HepG2 (cell line): ENCODE results near the gene NRSN2. TPM values are rescaled to one million over a fixed set of nuclear protein-coding genes. Genes with fewer than 3 reads are reported as not detected.

Experiments used
- AKNA ChIP-seq: sonication (generic); formaldehyde crosslinking; IDR thresholded peaks from 2 replicates; pipeline ENCODE4 v1.4.0; 2020; ENCODE audit warnings: missing genetic modification reagents, borderline replicate concordance
- GMEB2 ChIP-seq: IDR thresholded peaks from 2 replicates; pipeline ENCODE4 v1.6.1; 2016; ENCODE audit warnings: missing biosample characterization, missing genetic modification reagents, low read depth
- KAT7 ChIP-seq: IDR thresholded peaks from 2 replicates; pipeline ENCODE4 v1.6.1; 2018; ENCODE audit warnings: borderline replicate concordance, missing compliant biosample characterization
- NFIC ChIP-seq: IDR thresholded peaks from 2 replicates; pipeline ENCODE4 v1.6.1; 2012; ENCODE audit warnings: mild to moderate bottlenecking, low read length, inconsistent platforms
- RBAK ChIP-seq: sonication (generic); formaldehyde crosslinking; IDR thresholded peaks from 2 replicates; pipeline ENCODE4 v1.5.1; 2020; ENCODE audit warnings: mild to moderate bottlenecking, missing genetic modification reagents
- ZBTB26 ChIP-seq: IDR thresholded peaks from 2 replicates; pipeline ENCODE4 v1.6.1; 2016; ENCODE audit warnings: missing compliant biosample characterization, missing genetic modification reagents, borderline replicate concordance
- ZFYVE20 ChIP-seq: sonication (generic); formaldehyde crosslinking; IDR thresholded peaks from 2 replicates; pipeline ENCODE4 v1.8.0; 2023; ENCODE audit warnings: low read depth, mild to moderate bottlenecking, moderate library complexity, missing genetic modification reagents, borderline replicate concordance
- ZHX1 ChIP-seq: sonication (generic); formaldehyde crosslinking; IDR thresholded peaks from 2 replicates; pipeline ENCODE4 v1.8.1; 2022; ENCODE audit warnings: low read depth, mild to moderate bottlenecking, missing genetic modification reagents
- ZNF235 ChIP-seq: sonication (generic); formaldehyde crosslinking; IDR thresholded peaks from 2 replicates; pipeline ENCODE4 v1.8.1; 2023; ENCODE audit warnings: mild to moderate bottlenecking, missing genetic modification reagents, borderline replicate concordance
- ZNF292 ChIP-seq: sonication (generic); formaldehyde crosslinking; IDR thresholded peaks from 2 replicates; pipeline ENCODE4 v1.8.1; 2022; ENCODE audit warnings: mild to moderate bottlenecking, low read depth, missing genetic modification reagents, borderline replicate concordance
- ZNF296 ChIP-seq: sonication (generic); formaldehyde crosslinking; conservative IDR thresholded peaks from 2 replicates; pipeline ENCODE4 v1.5.0; 2020; ENCODE audit warnings: mild to moderate bottlenecking, missing genetic modification reagents
- ZNF619 ChIP-seq: sonication (generic); formaldehyde crosslinking; IDR thresholded peaks from 2 replicates; pipeline ENCODE4 v1.4.0; 2020; ENCODE audit warnings: mild to moderate bottlenecking, missing genetic modification reagents
- ZNF879 ChIP-seq: sonication (generic); formaldehyde crosslinking; IDR thresholded peaks from 2 replicates; pipeline ENCODE4 v1.8.1; 2023; ENCODE audit warnings: missing genetic modification reagents
- ZNF883 ChIP-seq: sonication (generic); formaldehyde crosslinking; IDR thresholded peaks from 2 replicates; pipeline ENCODE4 v1.5.1; 2020; ENCODE audit warnings: mild to moderate bottlenecking, missing genetic modification reagents; ENCODE audit errors: not compliant biosample characterization
- polyA plus RNA-seq, 8 experiments: library from polyadenylated mRNA; depleted of rRNA in 3 of 8; stranded (reverse) in 7 of 8; unstranded in 1 of 8; fragments of >200 nt; fragmentation: Illumina TruSeq in 4 of 8; extraction: Trizol in 4 of 8; gene quantifications; 2 replicates each; pipeline versions ENCODE4 v1.2.1 to v1.2.3, GENCODE V29; 2011 to 2016; ENCODE audit warnings: low read depth in 4 of 8, missing spikeins in 1 of 8, mixed read lengths in 1 of 8; ENCODE audit not compliant: insufficient read depth in 1 of 8
- total RNA-seq, 5 experiments: library from RNA; depleted of rRNA; stranded (reverse); fragments of >200 nt; fragmentation: Illumina TruSeq; extraction: Trizol; gene quantifications; 2 replicates each; pipeline ENCODE4 v1.2.3, GENCODE V29; 2016; ENCODE audit warnings: low read depth in 1 of 5
- TF ChIP-seq, protein P1 (sequence below): sonication (generic); formaldehyde crosslinking; IDR thresholded peaks from 2 replicates; pipeline ENCODE4 v1.4.0; 2020; ENCODE audit warnings: missing genetic modification reagents

Gene NRSN2
- total and polyA plus RNA-seq, 2 of the 13 experiments (the other 11 are each of a cell fraction or from before 2014, with no cell fraction given), result 32.3 to 49.4 TPM

DNA sequence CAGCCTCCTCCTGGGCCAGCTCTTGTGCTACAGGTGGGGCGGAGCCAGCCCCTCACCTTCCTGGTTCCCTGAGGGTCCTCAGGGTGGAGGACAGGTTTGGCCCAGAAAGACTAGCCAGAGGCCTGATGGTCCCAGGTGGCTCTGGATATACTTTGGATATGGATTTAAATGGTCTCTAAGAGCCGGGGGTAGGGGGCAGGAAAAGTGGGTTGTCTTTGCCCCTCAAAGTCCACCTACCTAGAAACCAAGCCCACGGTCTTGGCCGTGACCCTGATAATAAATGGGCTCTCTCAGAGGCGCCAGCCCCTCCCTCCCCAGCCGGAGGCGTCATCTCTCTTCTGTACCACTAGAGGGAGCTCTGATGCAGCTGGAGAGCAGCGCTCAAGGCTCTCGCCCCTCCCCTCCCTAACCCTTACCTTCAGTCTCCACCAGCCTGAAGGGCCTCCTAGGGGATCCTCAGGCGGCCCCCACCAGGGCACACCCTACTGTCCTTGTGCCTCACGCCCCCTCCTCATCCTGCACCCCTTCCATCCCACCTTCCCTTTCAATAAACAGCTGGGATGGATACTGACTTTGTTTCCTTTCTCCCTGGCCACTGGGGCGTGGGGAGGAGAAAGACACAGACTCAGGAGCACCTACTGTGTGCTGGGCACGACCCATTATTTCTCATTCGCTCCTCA, 7.5 kb downstream of the NRSN2 start (continued):
- 0 out of 2 replicates have a peak, but pooled peaks have one; percentile 18 for TF ChIP-seq ZHX1
- no peak for TF ChIP-seq AKNA
- TF ChIP-seq KAT7, result 0 out of 2 replicates have a peak, but pooled peaks have one; percentile 58
- TF ChIP-seq ZBTB26 (CRISPR knock-in tag), result no peak; the same call in none of the 2 replicates
- no peak for TF ChIP-seq RBAK (CRISPR knock-in tag)
- TF ChIP-seq ZNF292 (CRISPR knock-in tag), result no peak
- TF ChIP-seq, protein P1, sequence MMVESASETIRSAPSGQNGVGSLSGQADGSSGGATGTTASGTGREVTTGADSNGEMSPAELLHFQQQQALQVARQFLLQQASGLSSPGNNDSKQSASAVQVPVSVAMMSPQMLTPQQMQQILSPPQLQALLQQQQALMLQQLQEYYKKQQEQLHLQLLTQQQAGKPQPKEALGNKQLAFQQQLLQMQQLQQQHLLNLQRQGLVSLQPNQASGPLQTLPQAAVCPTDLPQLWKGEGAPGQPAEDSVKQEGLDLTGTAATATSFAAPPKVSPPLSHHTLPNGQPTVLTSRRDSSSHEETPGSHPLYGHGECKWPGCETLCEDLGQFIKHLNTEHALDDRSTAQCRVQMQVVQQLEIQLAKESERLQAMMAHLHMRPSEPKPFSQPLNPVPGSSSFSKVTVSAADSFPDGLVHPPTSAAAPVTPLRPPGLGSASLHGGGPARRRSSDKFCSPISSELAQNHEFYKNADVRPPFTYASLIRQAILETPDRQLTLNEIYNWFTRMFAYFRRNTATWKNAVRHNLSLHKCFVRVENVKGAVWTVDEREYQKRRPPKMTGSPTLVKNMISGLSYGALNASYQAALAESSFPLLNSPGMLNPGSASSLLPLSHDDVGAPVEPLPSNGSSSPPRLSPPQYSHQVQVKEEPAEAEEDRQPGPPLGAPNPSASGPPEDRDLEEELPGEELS (CRISPR knock-in tag), result no peak; the same call in none of the 2 replicates
- peak; percentile 36; the same call in 1 of the 2 replicates for TF ChIP-seq GMEB2 (CRISPR knock-in tag)
- peak; percentile 21; the same call in 1 of the 2 replicates for TF ChIP-seq ZNF879 (CRISPR knock-in tag)
- no peak for TF ChIP-seq ZNF619 (CRISPR knock-in tag)
- no peak for TF ChIP-seq ZNF235 (CRISPR knock-in tag)
- no peak for TF ChIP-seq ZFYVE20 (CRISPR knock-in tag)
- TF ChIP-seq ZNF883 (CRISPR knock-in tag), result no peak
- no peak for TF ChIP-seq NFIC
- TF ChIP-seq ZNF296, result no peak; the same call in 1 of the 2 replicates
